Naive thymus-derived CD8-positive, alpha-beta T cell (primary cell): ENCODE data around the gene PRSS22. TPM values are rescaled to one million over a fixed set of nuclear protein-coding genes. Genes with fewer than 3 reads are reported as not detected.
"Not testable (repeated sequence)": the region's sequence is repeated elsewhere in the genome, so short reads cannot be mapped to it uniquely, and the experiment has no call there.

Experiments
- ATAC-seq, 2 donors: fragments of 150-1000 bp; cut with Tn5 transposase in 1 of 2; sonication (Bioruptor Pico), chemical (Tn5 transposase) in 1 of 2; 1 replicate in 1 of 2; 2 replicates in 1 of 2; pipeline ENCODE4 v1.10.0; 2021; ENCODE audit warnings: mild to moderate bottlenecking in 2 of 2, moderate library complexity in 2 of 2
- POLR2A ChIA-PET: fragments of 350-600 bp; sonication (Branson Sonifier 250); formaldehyde crosslinking; loops from one replicate; lab custom pipeline; 2021; ENCODE audit warnings: antibody characterized with exemption; lab: Charles Lee
- DNase-seq, 10 donors: peaks; one replicate each; pipeline versions ENCODE4 v3.0.0 to v3.0.0-alpha.2; 2020 to 2022
- H3K27ac Mint-ChIP-seq, 10 donors: one replicate each; pipeline ENCODE4 v1.8.0; 2020 to 2022; ENCODE audit warnings: mild to moderate bottlenecking in 10 of 10, mixed read lengths in 10 of 10, moderate library complexity in 4 of 10, inconsistent platforms in 1 of 10
- H3K27me3 Mint-ChIP-seq, 5 donors: one replicate each; pipeline ENCODE4 v1.8.0; 2021 to 2022; ENCODE audit warnings: mixed read lengths in 5 of 5
- H3K36me3 Mint-ChIP-seq, 3 donors: one replicate each; pipeline ENCODE4 v1.8.0; 2020 to 2022; ENCODE audit warnings: mixed read lengths in 3 of 3, mild to moderate bottlenecking in 2 of 3, inconsistent platforms in 1 of 3
- H3K4me1 Mint-ChIP-seq, 4 donors: one replicate each; pipeline ENCODE4 v1.8.0; 2021 to 2022; ENCODE audit warnings: mixed read lengths in 4 of 4
- H3K4me3 Mint-ChIP-seq, 10 donors: one replicate each; pipeline ENCODE4 v1.8.0; 2020 to 2022; ENCODE audit warnings: mild to moderate bottlenecking in 10 of 10, mixed read lengths in 10 of 10, moderate library complexity in 6 of 10, inconsistent platforms in 1 of 10
- H3K9me3 Mint-ChIP-seq, 9 donors: one replicate each; pipeline ENCODE4 v1.8.0; 2020 to 2022; ENCODE audit warnings: mixed read lengths in 9 of 9, mild to moderate bottlenecking in 3 of 9, inconsistent platforms in 1 of 9, moderate library complexity in 1 of 9
- polyA plus RNA-seq, 3 donors: library from polyadenylated mRNA; unstranded; fragments of 300-500 nt; fragmentation: Illumina TruSeq; gene quantifications; one replicate each; pipeline ENCODE4 v1.2.3, GENCODE V29; 2021
- total RNA-seq, 8 experiments: library from RNA in 2 of 8; stranded (reverse) in 2 of 8; gene quantifications; one replicate each; pipeline ENCODE4 v1.2.3 and lab custom pipeline; 2021 to 2026

The PRSS22 gene
- total RNA-seq, result not detected
- not detected for polyA plus RNA-seq
- total RNA-seq (lab: John Stamatoyannopoulos, UW), result 0 to 0.43 (median 0) reads per million in 6 experiments

- peaks cover 3 to 18% (median 8%) of the 10 kb centered on the region in 4 donors for H3K4me1 Mint-ChIP-seq
- peaks cover 2 to 13% (median 9%) of the 10 kb centered on the region in 9 donors for H3K9me3 Mint-ChIP-seq
- H3K4me3 Mint-ChIP-seq, result peak within 1 kb of the TSS; percentile 64 to 92 (median 81)
- DNase-seq (peak in 2 of 10 donors; percentile 19 to 23), ATAC-seq (peak; percentile 59 to 68)
- H3K27me3 Mint-ChIP-seq, result peaks cover 6 to 27% (median 13%) of the 10 kb centered on the region in 5 donors
- peak within 1 kb of the TSS in 5 of 10 donors; percentile 24 to 85 (median 63) for H3K27ac Mint-ChIP-seq
- peaks cover 0 to 8% (median 6%) of the 10 kb centered on the region in 3 donors for H3K36me3 Mint-ChIP-seq
- POLR2A ChIA-PET, result interaction anchor here (1.0 kb wide), 1 partner anchor 25 kb away, joined by 5 read pairs; the partner anchor contains the start of gene FLYWCH2
Observed at GRCh38 chr16:2857451-2858244, at the start of gene PRSS22. TSS of gene PRSS22 (minus strand) at chr16:2858170. CDS start at chr16:2858104, 66 bp downstream.

GRCh38 chr16:2907084-2907753 is 49.2 kb upstream of the PRSS22 start:
- Mint-ChIP-seq H3K4me1 (peaks cover 21 to 49% (median 41%) of the 10 kb centered on the region in 4 donors), H3K4me3 (peak overlapping the region in 6 of 10 donors; percentile 10 to 88 (median 41)), H3K27ac (peak overlapping the region in 5 of 10 donors; percentile 29 to 90 (median 76))
- H3K36me3 Mint-ChIP-seq, ATAC-seq, H3K9me3 Mint-ChIP-seq, H3K27me3 Mint-ChIP-seq: not testable (repeated sequence)
- POLR2A ChIA-PET, result interaction anchor here (1.6 kb wide), 1 partner anchor 24 kb away, joined by 3 read pairs; the partner anchor contains the start of gene FLYWCH2
- DNase-seq, result peak in 8 of 10 donors; percentile 29 to 74 (median 45)

- Mint-ChIP-seq H3K4me3 (peak overlapping the region; percentile 43 to 94 (median 92)), H3K4me1 (peaks cover 16 to 42% (median 33%) of the 10 kb centered on the region in 4 donors), H3K9me3 (peaks cover 0 to 2% (median 0%) of the 10 kb centered on the region in 9 donors), H3K27ac (peak overlapping the region in 8 of 10 donors; percentile 18 to 90 (median 76)), H3K36me3 (no peaks in the 10 kb centered on the region), H3K27me3 (no peaks in the 10 kb centered on the region)
- POLR2A ChIA-PET, result interaction anchor here (0.7 to 1.3 kb wide), 2 partner anchors 23 to 26 kb away, joined by 3 to 6 read pairs; partner anchors contain the start of gene FLYWCH2
- ATAC-seq (no peak), DNase-seq (no peak)
Observed at GRCh38 chr16:2905988-2906387, 48.0 kb upstream of the PRSS22 start.

DNA sequence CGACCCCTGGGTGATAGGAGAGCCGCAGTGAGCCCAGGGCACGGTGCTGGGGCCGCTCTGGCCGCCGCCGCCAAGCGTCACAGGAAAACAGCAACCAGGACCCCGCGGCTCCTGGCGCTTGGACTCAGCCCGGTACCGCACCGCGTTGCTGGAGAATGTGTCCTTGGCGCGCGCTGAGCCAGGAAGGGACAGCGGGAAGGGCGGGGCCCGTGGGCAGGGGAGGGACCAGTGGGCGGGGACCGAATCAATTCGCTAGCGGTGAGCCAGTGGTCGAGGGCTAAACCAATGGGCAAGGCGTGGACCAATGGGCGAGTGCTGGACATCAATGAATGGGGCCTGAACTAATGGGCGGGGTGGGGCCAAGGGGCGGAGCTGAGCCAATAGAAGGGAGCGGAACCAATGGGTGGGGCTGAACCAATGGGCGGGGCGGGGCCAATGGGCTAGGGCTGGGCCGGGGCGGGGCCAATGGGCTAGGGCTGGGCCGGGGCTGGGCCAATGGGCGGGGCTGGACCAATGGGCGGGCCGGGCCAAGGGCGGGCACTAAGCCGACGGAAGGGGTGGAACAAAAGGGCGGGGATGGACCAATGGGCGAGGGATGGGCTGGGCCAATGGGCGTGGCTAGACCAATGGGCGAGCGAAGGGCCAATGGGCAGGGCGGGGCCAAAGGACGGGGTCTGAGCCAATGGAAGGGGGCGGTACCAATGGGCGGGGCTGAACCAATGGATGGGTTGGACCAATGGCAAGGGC is 47.4 kb upstream of the PRSS22 start:
- no peaks in the 10 kb centered on the region for H3K36me3 Mint-ChIP-seq
- POLR2A ChIA-PET, result interaction anchor here (0.7 to 1.3 kb wide), 2 partner anchors 23 to 26 kb away, joined by 3 to 6 read pairs; partner anchors contain the start of gene FLYWCH2
- ATAC-seq, result peak; percentile 61 to 80
- DNase-seq, result peak; percentile 77 to 90 (median 83)
- peaks cover 0 to 2% (median 0%) of the 10 kb centered on the region in 9 donors for H3K9me3 Mint-ChIP-seq
- peak overlapping the region; percentile 87 to 94 (median 92) for H3K4me3 Mint-ChIP-seq
- H3K27me3 Mint-ChIP-seq, result no peaks in the 10 kb centered on the region
- peak overlapping the region in 8 of 10 donors; percentile 70 to 90 (median 80) for H3K27ac Mint-ChIP-seq
- H3K4me1 Mint-ChIP-seq, result peaks cover 16 to 39% (median 29%) of the 10 kb centered on the region in 4 donors

DNA sequence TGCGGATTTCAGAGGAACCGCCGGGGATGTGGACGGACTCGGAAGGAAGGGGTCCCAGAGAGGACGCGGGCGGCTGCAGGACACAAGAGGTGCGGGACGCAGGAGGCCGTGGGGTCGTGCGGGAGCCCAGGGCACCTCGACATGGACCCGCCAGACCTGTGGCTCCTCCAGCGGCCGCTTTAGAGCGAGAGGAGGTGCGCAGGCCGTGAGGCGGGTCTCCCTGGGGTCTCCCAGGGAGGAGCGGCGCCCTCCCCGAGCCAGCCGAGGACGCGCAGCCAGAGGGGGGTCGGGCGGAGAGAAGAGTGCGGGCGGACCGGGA is 46.9 kb upstream of the PRSS22 start:
- Mint-ChIP-seq H3K4me3 (peak overlapping the region; percentile 87 to 94 (median 92)), H3K27me3 (no peaks in the 10 kb centered on the region), H3K36me3 (no peaks in the 10 kb centered on the region), H3K4me1 (peaks cover 16 to 37% (median 27%) of the 10 kb centered on the region in 4 donors), H3K27ac (peak overlapping the region in 8 of 10 donors; percentile 61 to 91 (median 84)), H3K9me3 (peaks cover 0 to 2% (median 0%) of the 10 kb centered on the region in 9 donors)
- POLR2A ChIA-PET, result no interaction called here
- DNase-seq, result peak in 2 of 10 donors; percentile 36 to 58
- no peak for ATAC-seq

GRCh38 chr16:2904100-2904921 is 46.3 kb upstream of the PRSS22 start:
- Mint-ChIP-seq H3K27me3 (no peaks in the 10 kb centered on the region), H3K36me3 (no peaks in the 10 kb centered on the region), H3K4me1 (peaks cover 16 to 37% (median 27%) of the 10 kb centered on the region in 4 donors), H3K9me3 (peaks cover 0 to 2% (median 0%) of the 10 kb centered on the region in 9 donors), H3K27ac (peak overlapping the region; percentile 46 to 93 (median 84)), H3K4me3 (peak overlapping the region; percentile 87 to 94 (median 92))
- ATAC-seq (peak; percentile 70 to 75), DNase-seq (peak; percentile 56 to 83 (median 75))
- POLR2A ChIA-PET, result no interaction called here

DNA sequence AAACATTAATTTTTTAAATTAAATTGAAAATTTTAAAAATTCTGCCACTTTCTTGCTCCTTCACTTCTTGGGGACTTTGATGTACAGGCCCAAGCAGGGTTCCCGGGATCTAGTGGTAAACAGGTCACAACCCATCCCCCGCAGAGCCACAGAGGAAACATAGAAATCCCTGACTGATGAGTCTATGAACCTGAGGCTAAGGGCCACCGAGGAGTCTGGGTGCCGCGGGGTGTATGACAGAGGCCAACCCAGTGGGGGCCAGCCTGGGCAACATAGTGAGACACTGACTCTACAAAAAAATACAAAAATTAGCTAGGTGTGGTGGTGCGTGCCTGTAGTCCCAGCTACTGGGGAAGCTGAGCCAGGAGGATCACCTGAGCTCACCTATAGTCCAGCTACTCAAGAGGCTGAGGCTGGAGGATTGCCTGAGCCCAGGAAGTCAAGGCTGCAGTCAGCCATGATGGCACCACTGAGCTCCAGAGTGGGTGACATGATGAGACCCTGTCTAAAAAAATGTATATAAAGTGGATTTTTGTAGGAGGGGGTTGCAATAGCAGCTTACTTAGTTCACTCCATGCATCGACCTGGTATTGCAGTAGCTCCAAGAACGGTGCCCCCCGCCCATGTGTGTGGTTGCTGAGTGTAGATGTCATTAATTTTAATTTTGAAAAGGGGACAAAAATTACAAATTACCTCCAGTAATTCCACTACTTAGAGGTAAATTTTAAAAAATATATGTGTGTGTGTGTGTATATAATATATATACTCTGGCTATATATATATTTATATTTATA is 44.6 kb upstream of the PRSS22 start:
- ATAC-seq, result no peak
- POLR2A ChIA-PET, result interaction anchor here (0.6 kb wide), 1 partner anchor 351 kb away, joined by 4 read pairs; no protein-coding TSS in a partner anchor
- Mint-ChIP-seq H3K4me1 (peaks cover 16 to 36% (median 26%) of the 10 kb centered on the region in 4 donors), H3K36me3 (no peaks in the 10 kb centered on the region), H3K4me3 (peak overlapping the region in 1 of 10 donors; percentile 70), H3K27ac (no peak overlapping the region), H3K27me3 (no peaks in the 10 kb centered on the region), H3K9me3 (peaks cover 0 to 2% (median 0%) of the 10 kb centered on the region in 9 donors)
- DNase-seq, result no peak

GRCh38 chr16:2900526-2901075 is 42.6 kb upstream of the PRSS22 start:
- POLR2A ChIA-PET, result no interaction called here
- H3K4me3 Mint-ChIP-seq, result no peak overlapping the region
- H3K9me3 Mint-ChIP-seq, result peaks cover 0 to under 1% (median 0%) of the 10 kb centered on the region in 9 donors
- no peak overlapping the region for H3K27ac Mint-ChIP-seq
- no peaks in the 10 kb centered on the region for H3K27me3 Mint-ChIP-seq
- H3K4me1 Mint-ChIP-seq, result peaks cover 7 to 17% (median 8%) of the 10 kb centered on the region in 4 donors
- peaks cover 0 to 2% (median 0%) of the 10 kb centered on the region in 3 donors for H3K36me3 Mint-ChIP-seq
- DNase-seq, result peak in 1 of 10 donors; percentile 38
- no peak for ATAC-seq

- Mint-ChIP-seq H3K27me3 (no peaks in the 10 kb centered on the region), H3K27ac (peak overlapping the region in 1 of 10 donors; percentile 43), H3K36me3 (peaks cover 0 to 2% (median 0%) of the 10 kb centered on the region in 3 donors), H3K9me3 (no peaks in the 10 kb centered on the region), H3K4me1 (peaks cover 6 to 11% (median 7%) of the 10 kb centered on the region in 4 donors), H3K4me3 (no peak overlapping the region)
- POLR2A ChIA-PET, result interaction anchor here (1.2 kb wide), 1 partner anchor 12 kb away, joined by 5 read pairs; the partner anchor contains the start of gene FLYWCH1
- DNase-seq (peak in 1 of 10 donors; percentile 45), ATAC-seq (no peak)
Observed at GRCh38 chr16:2899564-2900072, 41.6 kb upstream of the PRSS22 start.
